Activated CD4-positive, alpha-beta T cell treated with anti-CD3 and anti-CD28 coated beads, Interleukin-2, amount 50 U/mL, for 16 hours (primary cell): Measurements from ENCODE around the gene MOSPD2.

ENCODE experiments used
- DNase-seq: peaks from one replicate; pipeline ENCODE4 v3.0.0-alpha.2; 2020

Gene MOSPD2

DNA sequence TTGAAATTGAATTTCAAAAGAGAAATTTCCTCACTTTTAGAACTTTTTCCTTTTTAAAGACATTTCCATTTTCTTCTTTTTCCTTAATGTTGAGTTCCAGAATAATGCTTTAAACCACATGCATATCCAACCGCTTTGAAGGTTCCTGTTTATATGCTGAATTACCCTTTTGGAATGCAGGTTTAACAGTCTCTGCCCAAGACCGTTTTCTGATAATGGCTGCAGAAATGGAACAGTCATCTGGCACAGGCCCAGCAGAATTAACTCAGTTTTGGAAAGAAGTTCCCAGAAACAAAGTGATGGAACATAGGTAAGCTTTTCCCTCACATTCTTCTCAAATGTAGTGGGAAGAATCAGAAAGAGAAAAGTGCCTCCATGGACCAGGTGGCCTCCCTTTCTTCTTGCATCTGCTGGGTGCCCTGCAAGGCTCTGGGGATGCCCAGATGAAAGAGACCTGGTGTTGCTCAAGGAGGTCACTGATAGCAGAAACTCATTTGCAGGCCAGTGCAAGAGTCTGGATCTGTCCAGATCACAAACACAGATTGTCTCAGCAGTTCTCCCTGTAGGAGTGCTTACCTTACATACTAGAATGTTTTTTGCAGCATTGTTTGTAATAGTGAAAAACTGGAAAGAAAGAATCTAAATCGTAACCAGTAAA is 42.9 kb downstream of the MOSPD2 start:
- no peak for DNase-seq

- DNase-seq, result no peak
Measured at GRCh38 chrX:14919407-14919806, 46.2 kb downstream of the MOSPD2 start.

DNA sequence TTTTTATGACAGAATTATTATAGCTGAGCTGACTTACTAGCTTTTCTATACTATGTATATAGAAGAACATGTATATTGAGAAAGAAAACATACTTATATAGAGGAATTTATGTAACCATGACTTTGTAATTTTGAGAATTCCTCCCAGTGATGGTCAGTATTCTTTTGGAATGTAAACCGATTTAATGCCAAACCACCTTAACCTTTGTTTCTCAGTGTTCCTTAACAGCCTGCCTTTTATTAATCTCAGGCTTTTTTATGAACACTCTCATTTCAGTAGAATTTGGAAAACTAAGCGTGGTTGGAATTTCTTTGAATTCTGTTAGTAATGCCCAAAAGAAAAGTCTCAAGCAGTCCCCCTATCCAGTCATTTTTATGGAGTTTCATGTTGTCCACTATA is 47.0 kb downstream of the MOSPD2 start:
- DNase-seq, result no peak

DNA sequence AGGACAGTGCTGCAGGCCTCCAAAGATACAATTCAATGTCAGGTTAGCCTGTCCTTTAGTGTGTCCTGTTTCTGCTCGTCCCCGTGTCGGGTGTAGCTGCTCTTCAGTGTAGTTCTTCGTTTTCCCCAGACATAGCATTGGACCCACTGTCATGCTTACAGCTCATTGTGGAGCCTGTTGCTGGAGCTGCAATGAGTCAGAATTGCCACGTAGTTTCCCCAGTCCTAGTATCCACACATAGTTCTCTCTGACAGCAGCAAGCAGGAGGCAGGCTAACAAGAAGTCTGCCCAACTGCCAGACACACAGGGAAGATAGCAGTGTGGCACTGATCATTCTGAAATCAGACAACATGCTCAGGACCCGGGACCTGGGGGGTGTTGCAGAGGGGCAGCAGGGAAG is 49.2 kb downstream of the MOSPD2 start:
- no peak for DNase-seq

DNA sequence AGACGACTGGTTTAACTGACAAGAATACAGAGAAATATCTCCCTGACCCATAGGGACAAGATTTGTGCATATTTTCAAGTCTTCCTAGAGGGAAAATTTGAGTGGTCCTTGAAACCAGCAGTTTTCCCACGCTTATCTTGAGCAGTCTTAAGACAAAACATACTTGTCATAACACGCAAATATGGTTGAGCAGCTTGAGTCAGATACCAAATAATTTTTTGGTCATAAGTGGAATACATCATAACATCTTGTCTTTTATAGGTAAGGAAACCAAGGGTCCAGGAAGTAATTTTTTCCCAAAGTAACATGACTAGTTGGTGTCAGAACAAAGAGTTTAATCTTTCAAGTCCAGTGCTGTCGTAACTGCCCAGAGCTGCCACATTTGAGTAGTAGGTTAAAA is 50.5 kb downstream of the MOSPD2 start:
- no peak for DNase-seq

DNA sequence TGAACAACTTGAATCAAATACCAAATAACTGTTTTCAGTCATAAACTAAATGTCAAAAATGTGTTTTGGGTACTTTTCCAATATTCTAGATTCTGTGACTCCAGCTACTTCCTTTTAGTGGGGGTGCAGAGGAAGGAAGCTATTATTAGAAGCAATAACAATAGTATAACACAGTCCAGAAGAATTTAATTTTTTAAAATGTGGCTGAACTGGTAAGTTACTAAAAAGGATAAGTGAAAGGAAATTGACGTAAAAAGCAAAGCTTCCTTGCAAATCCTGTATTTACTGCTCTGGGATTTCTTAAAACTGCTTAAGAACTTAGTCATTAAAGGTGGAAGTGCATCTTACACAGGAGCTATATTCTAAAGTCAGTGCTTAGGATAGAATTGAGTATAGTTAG is 53.2 kb downstream of the MOSPD2 start:
- no peak for DNase-seq

DNA sequence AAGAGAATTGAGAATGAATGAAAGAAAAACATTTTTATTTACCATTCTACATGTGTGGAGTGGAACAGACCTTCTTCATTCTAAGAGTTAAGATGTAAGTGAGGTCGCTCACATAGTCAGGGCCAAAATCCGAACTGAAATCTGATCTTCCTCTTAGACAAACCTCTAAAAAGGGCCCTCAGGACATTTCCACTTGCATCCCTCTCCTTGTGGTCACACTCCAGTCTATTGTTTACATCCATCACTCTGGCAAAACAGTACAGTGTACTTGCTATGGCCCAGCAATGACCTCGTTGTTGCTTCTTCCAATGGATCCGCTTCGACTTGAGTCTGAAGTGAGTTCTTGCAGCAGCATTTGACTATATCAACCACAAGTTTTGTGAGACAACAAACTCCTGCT is 54.2 kb downstream of the MOSPD2 start:
- DNase-seq, result no peak

DNA sequence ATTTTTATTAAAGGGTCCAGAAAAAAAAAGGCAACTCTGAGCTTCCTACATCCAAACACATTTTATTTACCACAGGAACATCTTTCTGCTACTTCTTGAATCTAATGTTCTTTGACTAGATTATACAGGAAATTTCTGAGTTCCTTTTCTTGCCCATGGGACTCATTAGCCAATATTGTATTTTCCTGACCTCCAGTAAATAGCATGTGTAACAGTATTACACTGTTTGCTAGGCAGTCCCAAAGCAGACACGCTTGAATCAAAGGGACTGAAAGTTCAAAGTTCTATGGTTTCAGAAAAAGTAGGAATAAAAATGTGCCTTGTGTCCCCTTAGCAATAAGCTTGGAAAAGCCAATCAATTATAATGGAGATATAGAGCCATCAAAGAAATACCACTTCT is 57.4 kb downstream of the MOSPD2 start:
- no peak for DNase-seq

- no peak for DNase-seq
Measured at GRCh38 chrX:14932136-14932535, 58.9 kb downstream of the MOSPD2 start.

DNA sequence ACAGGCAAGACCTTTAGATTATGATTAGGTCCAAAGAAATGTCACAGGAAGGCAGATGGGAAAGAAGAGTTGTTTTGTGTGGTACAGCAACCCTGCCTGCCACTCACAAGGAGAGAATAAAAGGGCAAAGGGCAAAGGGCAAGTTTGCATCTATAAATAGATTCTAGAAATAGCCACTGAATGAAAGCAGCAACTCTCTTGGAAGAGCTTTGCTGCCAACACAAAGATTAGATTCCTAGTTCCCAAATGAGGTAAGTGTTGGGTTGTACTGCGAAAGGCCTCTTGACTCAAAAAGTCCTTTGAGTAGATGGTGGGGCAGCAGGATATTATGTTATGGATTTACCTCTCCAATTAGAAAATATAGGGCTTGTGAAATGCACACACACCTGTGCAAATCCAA is 61.2 kb downstream of the MOSPD2 start:
- no peak for DNase-seq

- DNase-seq, result no peak
Measured at GRCh38 chrX:14936561-14936960, 63.3 kb downstream of the MOSPD2 start.

DNA sequence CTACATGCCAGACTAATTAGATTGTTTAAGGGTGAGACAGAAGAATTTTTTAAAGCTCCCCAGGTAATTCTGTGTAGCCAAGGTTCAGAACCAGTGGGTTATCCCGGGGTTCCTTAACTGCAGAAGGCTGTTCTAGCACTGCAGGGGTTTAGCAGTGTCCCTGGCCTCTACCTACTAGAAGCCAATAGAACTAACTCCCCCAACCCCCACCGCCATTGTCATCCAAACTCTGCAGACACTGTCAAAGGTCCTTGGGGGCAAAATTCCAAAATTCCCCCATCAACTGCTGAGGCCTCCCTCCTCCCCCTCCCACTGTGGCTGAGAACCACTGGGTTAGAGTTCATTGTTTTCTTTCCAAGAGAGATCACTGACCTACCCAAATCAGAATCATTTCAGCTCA is 66.4 kb downstream of the MOSPD2 start:
- no peak for DNase-seq

GRCh38 chrX:14941301-14941700 is 68.1 kb downstream of the MOSPD2 start:
- no peak for DNase-seq

DNA sequence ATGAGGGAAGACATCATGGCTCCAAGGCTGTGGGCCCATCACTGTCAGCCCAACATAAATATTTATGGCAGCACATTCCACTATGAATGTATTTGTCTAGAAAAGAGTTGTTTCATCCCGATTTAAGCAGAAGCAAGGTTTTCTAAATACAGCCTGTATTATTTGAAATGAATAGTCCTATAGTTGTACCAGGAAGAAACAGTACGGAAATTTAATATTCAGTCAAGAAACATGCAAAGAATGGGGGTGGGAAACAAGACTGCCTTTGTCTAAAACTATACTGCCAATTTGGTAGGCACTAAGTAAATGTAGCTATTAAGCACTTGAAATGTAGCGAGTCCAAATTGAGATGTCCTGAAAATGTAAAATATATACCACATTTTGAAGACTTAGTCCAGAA is 69.1 kb downstream of the MOSPD2 start:
- DNase-seq, result no peak

DNA sequence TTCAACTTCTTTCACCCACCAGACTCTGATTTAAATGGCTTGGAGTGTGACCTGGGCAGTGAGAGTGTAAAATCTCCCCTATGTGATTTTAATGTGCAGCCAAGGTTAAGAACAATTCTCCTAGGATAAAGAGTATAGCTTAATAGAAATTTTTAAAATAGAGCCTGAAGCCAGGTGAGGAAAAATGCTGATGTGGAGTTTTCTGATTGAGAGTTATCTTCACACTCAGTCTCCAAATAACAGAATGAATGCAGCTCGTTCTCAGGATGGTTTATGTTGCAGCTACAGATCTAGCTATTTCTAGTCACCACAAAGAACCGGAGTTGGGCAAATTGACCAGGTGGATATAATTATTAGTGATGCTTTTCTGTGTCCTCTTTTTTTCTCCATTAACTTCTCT is 70.7 kb downstream of the MOSPD2 start:
- no peak for DNase-seq

- DNase-seq, result no peak
Measured at GRCh38 chrX:14946606-14947155, 73.5 kb downstream of the MOSPD2 start.

DNA sequence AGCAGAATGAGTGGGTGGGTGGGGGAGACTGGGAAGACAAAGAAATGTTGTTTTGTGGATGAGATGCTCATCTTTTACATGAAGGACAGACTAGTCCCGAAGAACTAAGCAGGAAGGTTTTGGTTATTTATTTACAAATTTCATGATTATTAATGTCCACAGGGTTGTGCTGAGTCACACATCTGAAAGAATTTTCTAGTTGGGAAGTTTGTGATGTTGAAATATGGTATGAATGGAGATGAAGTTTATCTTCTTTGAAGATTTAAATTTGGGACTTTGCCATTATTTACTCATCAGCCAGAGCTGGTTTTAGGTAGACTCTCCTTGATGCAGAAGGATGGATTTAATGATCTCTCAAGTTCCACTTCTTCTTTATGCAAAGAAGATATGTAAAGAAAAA is 75.5 kb downstream of the MOSPD2 start:
- no peak for DNase-seq

DNA sequence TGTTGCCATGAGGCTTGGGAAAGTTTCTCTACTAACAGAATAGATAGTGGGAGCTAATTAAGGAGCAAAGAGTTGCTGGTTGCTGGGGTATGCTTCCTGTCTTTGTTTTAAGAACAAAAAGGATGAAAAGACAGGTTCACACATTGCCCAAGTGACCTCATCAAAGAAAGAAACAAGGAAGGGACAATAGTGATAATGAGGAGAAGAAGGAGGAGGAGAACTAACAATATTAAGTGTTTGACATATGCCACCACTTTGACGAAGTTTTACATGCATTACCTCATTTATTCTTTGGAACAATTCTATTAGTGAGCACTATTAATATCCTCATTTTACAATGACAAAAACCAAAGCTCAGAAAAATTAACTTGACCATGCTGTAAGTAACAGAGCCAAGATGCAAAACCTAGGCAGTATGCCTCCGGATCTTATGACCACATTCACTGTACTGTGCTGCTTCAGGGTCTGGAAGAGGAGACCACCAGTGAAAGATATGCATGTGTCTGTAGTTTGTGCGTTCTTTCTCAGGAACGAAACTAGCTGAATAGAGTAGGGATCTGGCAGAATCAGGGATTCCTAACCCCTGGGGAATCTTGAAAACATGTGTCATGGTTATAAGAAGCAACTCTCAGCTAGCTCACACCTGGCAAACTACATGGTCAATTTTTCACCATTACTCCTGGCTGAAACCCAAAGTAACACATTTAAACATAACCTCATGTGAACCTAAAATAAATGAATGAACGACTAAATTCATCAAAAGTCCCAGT is 83.8 kb downstream of the MOSPD2 start:
- DNase-seq, result no peak

DNA sequence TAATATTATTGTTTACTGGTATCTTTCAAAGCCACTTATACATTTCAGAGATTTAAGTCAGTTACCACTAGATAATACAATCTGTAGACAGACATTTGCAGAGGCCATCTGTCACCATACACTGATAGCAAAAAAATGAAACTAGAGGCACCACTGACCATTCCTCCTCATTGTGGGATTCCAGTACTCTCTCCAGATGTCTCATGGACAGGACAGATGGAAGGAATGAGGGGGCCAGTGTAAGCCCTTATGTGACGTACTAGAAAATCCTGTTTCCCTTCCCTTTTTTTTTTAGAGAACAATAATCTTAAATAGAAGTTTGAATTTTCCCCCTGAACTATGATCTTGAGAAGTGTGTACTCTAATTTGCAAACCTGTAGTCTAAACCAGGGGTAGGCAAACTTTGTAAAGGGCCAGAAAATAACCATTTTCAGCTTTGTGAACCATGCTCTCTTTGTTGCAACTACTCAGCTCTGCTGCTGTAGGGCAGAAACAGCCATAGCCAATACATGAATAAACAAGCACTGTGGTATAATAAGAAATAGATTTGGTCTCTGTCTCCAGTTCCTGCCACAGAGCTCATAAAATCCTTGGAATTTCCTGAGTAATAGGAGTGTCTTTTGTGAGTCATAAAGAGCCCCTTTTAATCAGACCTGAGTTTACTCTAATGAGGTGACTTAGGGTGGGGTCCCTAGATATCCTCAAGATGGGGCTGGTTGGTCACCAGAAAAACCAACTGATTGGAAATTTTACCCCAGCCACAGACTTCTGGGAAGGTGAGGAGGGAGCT is 90.4 kb downstream of the MOSPD2 start:
- no peak for DNase-seq

DNA sequence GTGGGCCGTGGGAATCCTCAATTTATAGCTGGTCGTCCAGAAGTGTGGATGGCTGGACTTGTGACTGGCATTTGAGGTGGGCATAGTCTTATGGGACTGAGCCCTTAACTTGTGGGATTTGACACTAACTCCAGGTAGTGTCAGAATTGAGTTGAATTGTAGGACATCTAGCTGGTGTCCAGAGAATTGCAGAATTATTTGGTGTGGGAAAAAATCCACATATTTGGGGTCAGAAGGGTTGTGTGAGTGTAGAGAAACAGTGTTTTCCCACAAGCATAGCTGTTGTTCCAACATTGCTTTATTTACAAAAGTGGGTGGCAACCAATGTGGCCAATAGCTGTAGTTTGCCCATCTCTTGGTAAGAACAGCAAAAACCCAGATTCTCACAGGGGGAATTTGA is 91.3 kb downstream of the MOSPD2 start:
- DNase-seq, result no peak
